Pancreas (tissue), 10 donors: ENCODE measurements around the gene UNK. TPM values are rescaled to one million over a fixed set of nuclear protein-coding genes. Genes with fewer than 3 reads are reported as not detected.

ENCODE experiments used
- ATAC-seq, 4 donors: fragments of 200-7000 bp; cut with Tn5 transposase; one replicate each; pipeline versions ENCODE4 v1.8.0 to v1.9.1; 2020; ENCODE audit warnings: mild to moderate bottlenecking in 4 of 4, moderate library complexity in 4 of 4
- DNase-seq, 6 donors: peaks; one replicate each; pipeline ENCODE4 v3.0.0-alpha.2; 2020
- FAIRE-seq: peaks from 2 replicates; lab custom pipeline; 2012; peaks lifted over from hg19 to GRCh38; lab: Jason Lieb, UNC
- H3K27ac ChIP-seq, 4 donors: fragments of 200-600 bp; sonication (generic); 1 replicate in 3 of 4; 2 replicates in 1 of 4; pipeline versions ENCODE4 v1.5.0 to v1.8.0; 2020
- H3K27me3 ChIP-seq, 4 donors: fragments of 200-600 bp; one replicate each; pipeline ENCODE4 v1.8.0; 2021
- H3K36me3 ChIP-seq, 3 donors: fragments of 200-600 bp; sonication (generic) in 1 of 3; one replicate each; pipeline versions ENCODE4 v1.5.0 to v1.8.0; 2020 to 2021
- H3K4me1 ChIP-seq, 3 donors: fragments of 200-600 bp; one replicate each; pipeline ENCODE4 v1.8.0; 2021
- H3K4me3 ChIP-seq, 4 donors: fragments of 200-600 bp; sonication (generic) in 2 of 4; one replicate each; pipeline versions ENCODE4 v1.5.0 to v1.8.0; 2020 to 2021
- H3K9me3 ChIP-seq, 4 donors: fragments of 200-600 bp; one replicate each; pipeline ENCODE4 v1.8.0; 2021
- CTCF ChIP-seq, 4 donors: fragments of 200-600 bp; sonication (generic) in 3 of 4; IDR thresholded peaks; one replicate each; pipeline versions ENCODE4 v1.5.0 to v1.8.0; 2021; ENCODE audit warnings: antibody characterized with exemption in 4 of 4
- WGBS, 2 donors: extraction: QIAGEN DNeasy Blood & Tissue Kit; methylation state at CpG; one replicate each; pipeline ENCODE4 v1.1.7; 2013; 5-methylcytosine and 5-hydroxymethylcytosine counted together
- intact Hi-C, 3 donors: fragments of 100-400 bp; cut with DNase I; formaldehyde crosslinking; loops; one replicate each; pipeline versions ENCODE4 v1.11.1 to v1.14.2; 2022
- polyA plus RNA-seq, 2 donors: library from polyadenylated mRNA; stranded (reverse); fragments of 200-250 nt; gene quantifications; one replicate each; pipeline ENCODE4 v1.2.3, GENCODE V29; 2013
- total RNA-seq, 6 donors: library from RNA; stranded (reverse); fragmentation: NEBNext Ultra II Directional in 4 of 6; extraction: Animal tissue kit (Norgen Biotek cat#: 25700) in 4 of 6; gene quantifications; one replicate each; pipeline versions ENCODE4 v1.2.1 to v1.2.4, GENCODE V29; 2021 to 2023
- donor health status: healthy with polysubstance abuse.
- donor health status: DM: no; HTN: no; CAD: no; lungs with moderate emphysema.
- donor health status: DM: no; HTN: no; CAD: no.
- donor health status: control.
- donor health status: control.
- donor health status: Bipolar disorder and iron deficiency.
- donor health status: DM: yes; HTN: yes; CAD: no.
- donor health status: DM: no; HTN: no; CAD: no.
- donor health status: DM: no; HTN: no; CAD: no.
- donor health status: DM: yes; HTN: yes; CAD: no.

Gene UNK
- total and polyA plus RNA-seq, 8 donors: 12.8 to 28.9 (median 15.3) TPM

- Histone ChIP-seq H3K27me3 (no peaks in the 10 kb centered on the region), H3K27ac (no peak overlapping the region), H3K9me3 (no peaks in the 10 kb centered on the region), H3K36me3 (no peaks in the 10 kb centered on the region), H3K4me1 (peaks cover 0 to 8% (median 0%) of the 10 kb centered on the region in 3 donors), H3K4me3 (no peak overlapping the region)
- no peak for DNase-seq
- no peak for FAIRE-seq
- WGBS, 2 donors: 76 to 81% methylated on average over 7 of the region's 7 CpGs
- intact Hi-C loops: loop anchor here in 1 of 3 donors (5.0 kb wide), 1 partner anchor 72 kb away; no protein-coding TSS in a partner anchor
- no peak for TF ChIP-seq CTCF (IDR thresholded peaks at IDR 0.05)
- ATAC-seq: no peak
These were observed 45.1 kb downstream of the UNK start for GRCh38 chr17:75829747-75830146.

DNA sequence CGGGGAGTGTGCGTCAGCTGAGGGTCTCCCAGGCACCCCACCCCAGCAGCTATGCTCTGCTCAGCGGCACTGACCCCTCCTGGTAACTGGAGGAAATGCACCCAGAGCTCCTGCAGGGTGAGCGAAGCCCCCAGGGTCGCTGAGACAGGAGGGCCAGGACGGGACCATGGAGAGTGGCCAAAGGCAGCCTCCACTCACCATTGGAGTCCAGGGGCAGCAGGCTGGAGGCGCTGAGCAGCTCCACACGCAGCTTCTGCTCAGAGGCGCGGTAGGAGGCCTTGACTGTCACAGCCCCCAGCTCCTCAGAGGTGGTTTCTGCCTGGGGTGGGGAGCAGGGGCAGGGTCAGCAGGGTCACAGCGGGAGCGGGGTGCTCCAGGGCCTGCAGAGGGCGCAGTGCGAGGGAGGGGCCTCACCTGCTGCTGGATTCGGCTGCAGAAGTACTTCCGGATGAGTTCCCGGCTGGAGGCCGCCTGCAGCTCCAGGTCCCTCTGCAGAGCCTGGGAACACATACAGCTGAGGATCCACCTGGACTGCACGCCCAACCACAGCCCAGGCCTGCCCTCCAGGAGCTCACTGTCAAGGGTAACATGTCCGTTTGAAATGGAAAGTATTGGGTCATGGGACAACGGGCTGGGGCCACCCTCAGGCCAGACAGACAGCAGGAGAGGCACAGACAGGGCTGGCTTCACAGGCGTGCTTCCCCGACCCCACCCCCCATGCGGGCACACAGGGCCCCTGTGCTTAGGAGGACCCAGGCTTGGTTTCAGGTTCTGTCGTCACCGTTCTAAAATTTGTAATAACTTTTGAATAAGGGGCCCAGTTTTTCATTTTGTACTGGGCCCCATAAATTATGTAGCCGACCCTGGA, 45.8 kb downstream of the UNK start:
- no peaks in the 10 kb centered on the region for H3K27me3 ChIP-seq
- TF ChIP-seq CTCF (IDR thresholded peaks at IDR 0.05): peak in 2 of 4 donors; percentile 24 to 35
- intact Hi-C loops: no loop called here
- DNase-seq (peak in 1 of 6 donors; percentile 72), FAIRE-seq (no peak), ATAC-seq (no peak)
- H3K36me3 ChIP-seq: no peaks in the 10 kb centered on the region
- H3K4me1 ChIP-seq: peaks cover 0 to 8% (median 0%) of the 10 kb centered on the region in 3 donors
- no peak overlapping the region for H3K4me3 ChIP-seq
- no peak overlapping the region for H3K27ac ChIP-seq
- H3K9me3 ChIP-seq: no peaks in the 10 kb centered on the region
- WGBS, 2 donors: 77 to 79% methylated on average over 26 to 27 of the region's 27 CpGs

- FAIRE-seq (no peak), DNase-seq (peak in 1 of 6 donors; percentile 65), ATAC-seq (no peak)
- WGBS, 2 donors: 92 to 95% methylated on average over 13 to 15 of the region's 15 CpGs
- intact Hi-C loops: no loop called here
- no peak for TF ChIP-seq CTCF (IDR thresholded peaks at IDR 0.05)
- no peak overlapping the region for H3K27ac ChIP-seq
- H3K27me3 ChIP-seq: no peaks in the 10 kb centered on the region
- H3K4me1 ChIP-seq: peaks cover 0 to 8% (median 0%) of the 10 kb centered on the region in 3 donors
- H3K4me3 ChIP-seq: no peak overlapping the region
- H3K36me3 ChIP-seq: no peaks in the 10 kb centered on the region
- no peaks in the 10 kb centered on the region for H3K9me3 ChIP-seq
These were observed 46.5 kb downstream of the UNK start for GRCh38 chr17:75831032-75831571.

- no peak for FAIRE-seq
- Histone ChIP-seq H3K27ac (peak overlapping the region in 2 of 4 donors; percentile 15 to 28), H3K4me3 (no peak overlapping the region), H3K4me1 (peaks cover 0 to 6% (median 0%) of the 10 kb centered on the region in 3 donors), H3K9me3 (no peaks in the 10 kb centered on the region), H3K36me3 (no peaks in the 10 kb centered on the region), H3K27me3 (no peaks in the 10 kb centered on the region)
- intact Hi-C loops: no loop called here
- WGBS, 2 donors: 86 to 90% methylated on average over 10 of the region's 10 CpGs
- TF ChIP-seq CTCF (IDR thresholded peaks at IDR 0.05): no peak
- no peak for DNase-seq
- ATAC-seq: peak in 2 of 4 donors; percentile 43 to 44
These were observed 47.6 kb downstream of the UNK start for GRCh38 chr17:75832164-75832651.
